ENCODE results near the gene CLTCL1. TPM values are rescaled to one million over a fixed set of nuclear protein-coding genes. Genes with fewer than 3 reads are reported as not detected.
"Not testable (repeated sequence)": the region's sequence is repeated elsewhere in the genome, so short reads cannot be mapped to it uniquely, and the experiment has no call there.

The CLTCL1 gene
- total RNA-seq, 1 donor from 2014 or later = 24.5 TPM

- no peak for DNase-seq (ENCODE audit: low read depth)
Observed at GRCh38 chr22:19218541-19219233, 72.8 kb downstream of the CLTCL1 start.

GRCh38 chr22:19216579-19216978, 74.9 kb downstream of the CLTCL1 start:
- no peak for DNase-seq (ENCODE audit: low read depth)

GRCh38 chr22:19215360-19215759, 76.2 kb downstream of the CLTCL1 start:
- DNase-seq (ENCODE audit: low read depth) = no peak

- no peak for DNase-seq (ENCODE audit: low read depth)
Observed at GRCh38 chr22:19214078-19214473, 77.4 kb downstream of the CLTCL1 start.

- DNase-seq (ENCODE audit: low read depth) = no peak
Observed at GRCh38 chr22:19213442-19214077, 78.0 kb downstream of the CLTCL1 start.

- no peak for DNase-seq (ENCODE audit: low read depth)
Observed at GRCh38 chr22:19213001-19213400, 78.5 kb downstream of the CLTCL1 start.

GRCh38 chr22:19212302-19212870, 79.1 kb downstream of the CLTCL1 start:
- no peak for DNase-seq (ENCODE audit: low read depth)

- DNase-seq (ENCODE audit: low read depth) = no peak
Observed at GRCh38 chr22:19210188-19210587, 81.3 kb downstream of the CLTCL1 start.

- no peak for DNase-seq (ENCODE audit: low read depth)
Observed at GRCh38 chr22:19208287-19208847, 83.2 kb downstream of the CLTCL1 start.

GRCh38 chr22:19207884-19208283, 83.6 kb downstream of the CLTCL1 start:
- no peak for DNase-seq (ENCODE audit: low read depth)

GRCh38 chr22:19207401-19207808, 84.1 kb downstream of the CLTCL1 start:
- DNase-seq (ENCODE audit: low read depth) = no peak

- DNase-seq (ENCODE audit: low read depth) = no peak
Observed at GRCh38 chr22:19206287-19206686, 85.2 kb downstream of the CLTCL1 start.

GRCh38 chr22:19204640-19205039, 86.9 kb downstream of the CLTCL1 start:
- no peak for DNase-seq (ENCODE audit: low read depth)

GRCh38 chr22:19203834-19204233, 87.7 kb downstream of the CLTCL1 start:
- no peak for DNase-seq (ENCODE audit: low read depth)

- not testable (repeated sequence) for DNase-seq (ENCODE audit: low read depth)
Observed at GRCh38 chr22:19202799-19203186, 88.7 kb downstream of the CLTCL1 start.

- DNase-seq (ENCODE audit: low read depth) = no peak
Observed at GRCh38 chr22:19201869-19202798, 89.4 kb downstream of the CLTCL1 start.

GRCh38 chr22:19201130-19201868, 90.2 kb downstream of the CLTCL1 start:
- DNase-seq (ENCODE audit: low read depth) = no peak

GRCh38 chr22:19199479-19199878, 92.0 kb downstream of the CLTCL1 start:
- DNase-seq (ENCODE audit: low read depth) = no peak

- no peak for DNase-seq (ENCODE audit: low read depth)
Observed at GRCh38 chr22:19197997-19198865, 93.3 kb downstream of the CLTCL1 start.

Measured in renal cortical epithelial cell (primary cell).